ENCODE measurements around the gene EFHD2.
"Not testable (repeated sequence)": the region's sequence is repeated elsewhere in the genome, so short reads cannot be mapped to it uniquely, and the experiment has no call there.

Gene EFHD2

DNA sequence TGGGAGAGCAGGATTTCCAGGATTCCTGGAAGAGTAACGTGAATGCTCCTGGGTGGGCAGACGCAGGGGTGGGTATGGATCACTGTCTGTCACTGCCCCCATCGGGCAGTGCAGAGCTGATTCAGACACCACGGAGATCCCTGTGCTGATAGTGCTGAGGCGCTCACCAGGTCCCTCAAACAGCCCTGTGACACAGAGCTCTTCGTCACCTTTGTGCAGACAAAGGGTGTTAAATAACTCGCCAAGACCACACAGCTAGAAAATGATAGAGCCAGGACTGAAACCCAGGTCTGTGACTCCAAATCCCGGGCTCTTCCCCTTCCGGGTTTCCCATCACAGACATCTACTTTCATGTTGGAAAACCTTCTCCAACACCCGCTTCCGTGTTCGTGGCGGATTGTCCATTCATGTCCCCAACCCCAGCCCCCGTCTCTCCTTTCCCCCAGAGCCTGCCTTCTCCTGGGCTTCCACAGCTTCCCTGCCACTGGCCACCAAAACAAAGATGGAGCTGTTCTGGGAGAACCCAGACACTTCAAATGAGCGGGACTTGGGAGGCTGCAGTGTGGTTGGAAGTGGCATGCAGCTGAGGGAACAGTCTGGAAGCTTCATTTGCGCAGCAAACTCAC, 2.6 kb downstream of the EFHD2 start:
- no peak for DNase-seq (ENCODE audit: low spot score)

- DNase-seq (ENCODE audit: low spot score): no peak
Observed at GRCh38 chr1:15412843-15413242, 3.2 kb downstream of the EFHD2 start.

- DNase-seq (ENCODE audit: low spot score): no peak
Observed at GRCh38 chr1:15413563-15414444, 4.1 kb downstream of the EFHD2 start.

GRCh38 chr1:15414445-15414983, 4.8 kb downstream of the EFHD2 start:
- no peak for DNase-seq (ENCODE audit: low spot score)

GRCh38 chr1:15417059-15417934, 7.6 kb downstream of the EFHD2 start:
- DNase-seq (ENCODE audit: low spot score): no peak

DNA sequence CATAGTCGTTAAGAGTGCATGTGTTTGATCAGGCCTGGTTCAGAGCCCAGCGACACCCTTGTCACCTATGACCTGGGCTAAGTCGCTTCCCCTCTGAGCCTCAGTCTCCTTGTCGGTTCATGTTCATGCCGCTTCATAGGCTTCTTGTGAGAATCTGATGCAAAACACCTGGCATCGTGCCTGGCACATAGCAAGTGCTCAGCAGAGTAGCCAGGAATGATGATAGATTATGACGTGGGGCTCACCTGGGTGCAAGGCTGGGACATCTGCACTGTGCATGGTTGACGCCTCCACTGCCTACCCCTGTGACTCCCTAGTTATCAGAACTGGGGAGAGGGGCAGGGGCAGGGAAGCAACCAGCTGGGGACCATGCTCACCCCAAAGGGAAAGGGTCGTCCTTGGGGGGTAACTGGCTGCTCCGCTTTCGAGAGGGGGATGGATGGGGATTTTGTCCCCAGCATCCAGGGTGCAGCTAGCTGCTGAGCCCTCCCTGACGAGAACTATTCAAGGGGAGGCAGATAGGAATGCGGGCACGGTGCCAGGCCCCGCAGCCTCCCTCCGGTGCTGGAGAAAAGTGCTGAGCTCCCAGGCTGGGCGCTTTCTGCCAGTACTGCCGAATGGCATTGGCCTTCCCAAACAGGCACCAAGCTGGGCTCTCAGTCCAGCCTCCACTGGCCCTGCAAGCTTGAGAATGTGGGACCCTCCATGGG, 9.3 kb downstream of the EFHD2 start:
- no peak for DNase-seq (ENCODE audit: low spot score)

DNA sequence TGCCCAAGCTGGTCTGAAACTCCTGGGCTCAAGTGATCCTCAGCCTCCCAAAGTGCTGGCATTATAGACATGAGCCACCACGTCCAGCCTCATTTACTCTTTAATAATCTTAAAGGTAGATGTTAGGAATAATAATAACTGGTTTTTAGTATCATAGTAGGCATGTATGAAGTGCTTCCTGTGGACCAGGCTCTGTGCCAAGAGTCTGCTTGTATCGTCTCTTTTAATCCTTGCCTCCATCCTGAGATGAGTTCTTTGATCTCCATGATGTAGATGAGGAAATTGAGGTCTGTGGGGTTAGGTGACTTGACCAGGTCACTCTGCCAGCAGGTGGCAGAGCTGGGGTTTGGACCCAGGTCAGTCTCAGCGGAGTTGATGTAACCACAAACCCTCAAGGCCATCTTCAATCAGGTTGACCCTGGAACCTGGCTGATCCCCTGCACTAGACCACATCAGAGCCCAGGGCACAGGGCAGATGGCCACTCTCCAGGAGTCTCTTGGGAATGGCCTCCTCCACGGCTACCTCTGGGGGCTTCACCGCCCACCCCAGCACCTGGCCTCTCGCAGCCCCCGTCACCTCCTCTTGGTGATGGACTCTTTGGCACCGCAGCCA, 11.3 kb downstream of the EFHD2 start:
- DNase-seq (ENCODE audit: low spot score): no peak

GRCh38 chr1:15422871-15423270, 13.2 kb downstream of the EFHD2 start:
- DNase-seq (ENCODE audit: low spot score): no peak

- DNase-seq (ENCODE audit: low spot score): no peak
Observed at GRCh38 chr1:15423355-15424077, 13.8 kb downstream of the EFHD2 start.

GRCh38 chr1:15424146-15424667, 14.5 kb downstream of the EFHD2 start:
- peak; percentile 33 for DNase-seq (ENCODE audit: low spot score)

DNA sequence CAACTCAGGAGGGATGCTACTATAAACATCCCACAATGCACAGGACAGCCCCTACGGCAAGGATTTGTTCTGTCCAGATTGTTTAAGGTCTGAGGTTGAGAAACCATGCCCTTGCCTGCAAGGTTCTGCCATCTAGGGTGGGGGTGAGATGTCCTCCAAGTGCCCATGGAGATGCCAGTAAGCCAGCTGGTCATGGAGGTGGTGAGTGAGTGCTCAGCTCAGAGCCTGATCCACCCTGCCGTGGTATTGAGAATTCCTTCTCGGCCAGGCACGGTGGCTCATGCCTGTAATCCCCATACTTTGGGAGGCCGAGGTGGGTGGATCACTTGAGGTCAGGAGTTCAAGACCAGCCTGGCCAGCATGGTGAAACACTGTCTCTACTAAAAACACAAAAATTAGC, 15.3 kb downstream of the EFHD2 start:
- DNase-seq (ENCODE audit: low spot score): no peak

GRCh38 chr1:15425521-15425920, 15.8 kb downstream of the EFHD2 start:
- DNase-seq (ENCODE audit: low spot score): no peak

DNA sequence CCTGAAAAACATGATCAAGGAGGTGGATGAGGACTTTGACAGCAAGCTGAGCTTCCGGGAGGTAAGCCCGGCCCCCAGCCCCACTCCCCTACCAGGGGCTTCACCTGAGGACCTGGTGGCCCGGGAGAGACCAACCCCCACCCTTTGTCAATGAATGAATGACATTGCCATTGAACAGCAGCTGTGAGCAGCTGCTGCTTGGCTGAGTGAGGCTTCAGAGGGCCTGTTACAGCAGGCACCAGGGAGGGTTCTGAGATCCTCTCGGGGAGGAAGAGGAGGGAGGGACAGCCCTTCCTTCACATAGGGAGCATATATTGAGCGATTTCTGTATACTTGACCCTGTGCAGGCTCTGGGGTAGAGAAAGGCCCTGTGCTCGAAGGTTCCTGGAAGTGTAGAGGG, 16.3 kb downstream of the EFHD2 start:
- DNase-seq (ENCODE audit: low spot score): no peak

DNA sequence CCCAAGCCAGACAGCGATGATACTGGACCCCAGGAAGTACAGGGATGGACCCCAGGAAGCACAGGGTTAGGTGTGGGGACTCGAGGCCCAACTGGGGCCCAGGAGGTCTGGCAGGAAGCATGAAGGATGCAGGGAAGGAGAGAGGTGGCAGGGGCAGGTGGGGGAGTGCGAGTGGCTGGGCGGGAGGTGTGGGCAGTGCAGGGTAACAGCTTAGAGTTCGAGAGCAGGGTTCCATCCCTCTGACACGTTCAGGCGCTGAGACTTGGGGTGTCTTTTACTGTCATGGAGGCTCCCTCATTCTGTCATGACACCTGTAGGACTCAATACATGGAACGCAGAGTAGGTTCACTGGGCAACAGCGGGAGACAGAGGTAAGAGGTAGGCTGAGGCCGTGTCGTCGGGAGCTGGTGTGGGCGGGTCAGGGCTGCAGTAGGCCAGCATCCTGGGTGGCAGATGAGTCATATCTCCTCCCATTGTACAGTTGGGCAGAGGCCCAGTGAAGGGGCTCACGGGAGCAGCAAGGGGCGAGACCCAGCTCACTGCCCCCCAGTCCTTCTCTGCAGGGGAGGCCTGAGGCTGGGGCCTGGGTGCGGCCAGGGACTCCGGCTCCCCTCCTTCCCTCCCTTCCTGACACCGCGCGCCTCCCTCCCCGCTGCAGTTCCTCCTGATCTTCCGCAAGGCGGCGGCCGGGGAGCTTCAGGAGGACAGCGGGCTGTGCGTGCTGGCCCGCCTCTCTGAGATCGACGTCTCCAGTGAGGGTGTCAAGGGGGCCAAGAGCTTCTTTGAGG, 17.0 kb downstream of the EFHD2 start:
- DNase-seq (ENCODE audit: low spot score): no peak

DNA sequence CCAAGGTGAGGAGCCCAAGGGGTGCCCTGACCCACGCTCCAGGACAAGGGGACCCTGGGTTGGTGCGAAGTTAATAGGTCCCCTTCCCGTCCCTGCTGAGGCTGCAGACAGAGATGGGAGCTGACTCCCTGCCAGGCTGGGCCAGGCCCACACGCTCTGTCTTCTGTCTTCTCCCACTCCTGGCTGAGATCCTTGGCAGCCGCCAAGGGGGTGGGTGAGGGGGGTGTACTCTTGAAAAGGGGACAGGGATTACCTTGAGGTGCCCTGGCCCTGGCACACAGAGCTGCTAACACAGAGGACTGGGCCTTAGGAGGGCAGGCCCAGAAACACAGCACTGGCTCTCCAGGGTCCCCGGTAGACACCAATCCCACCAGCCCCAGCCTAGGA, 17.6 kb downstream of the EFHD2 start:
- no peak for DNase-seq (ENCODE audit: low spot score)

DNA sequence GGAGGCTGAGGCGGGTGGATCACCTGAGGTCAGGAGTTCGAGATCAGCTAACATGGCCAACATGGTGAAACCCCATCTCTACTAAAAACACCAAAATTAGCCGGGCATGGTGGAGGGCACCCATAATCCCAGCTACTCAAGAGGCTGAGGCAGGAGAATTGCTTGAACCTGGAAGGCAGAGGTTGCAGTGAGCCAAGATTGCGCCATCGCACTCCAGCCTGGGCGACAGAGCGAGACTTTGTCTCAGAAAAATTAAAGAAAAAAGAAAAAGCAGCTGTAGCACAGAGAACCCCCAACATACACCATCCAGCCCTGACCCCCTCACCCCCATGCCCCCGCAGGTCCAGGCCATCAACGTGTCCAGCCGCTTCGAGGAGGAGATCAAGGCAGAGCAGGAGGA, 18.6 kb downstream of the EFHD2 start:
- not testable (repeated sequence) for DNase-seq (ENCODE audit: low spot score)

DNA sequence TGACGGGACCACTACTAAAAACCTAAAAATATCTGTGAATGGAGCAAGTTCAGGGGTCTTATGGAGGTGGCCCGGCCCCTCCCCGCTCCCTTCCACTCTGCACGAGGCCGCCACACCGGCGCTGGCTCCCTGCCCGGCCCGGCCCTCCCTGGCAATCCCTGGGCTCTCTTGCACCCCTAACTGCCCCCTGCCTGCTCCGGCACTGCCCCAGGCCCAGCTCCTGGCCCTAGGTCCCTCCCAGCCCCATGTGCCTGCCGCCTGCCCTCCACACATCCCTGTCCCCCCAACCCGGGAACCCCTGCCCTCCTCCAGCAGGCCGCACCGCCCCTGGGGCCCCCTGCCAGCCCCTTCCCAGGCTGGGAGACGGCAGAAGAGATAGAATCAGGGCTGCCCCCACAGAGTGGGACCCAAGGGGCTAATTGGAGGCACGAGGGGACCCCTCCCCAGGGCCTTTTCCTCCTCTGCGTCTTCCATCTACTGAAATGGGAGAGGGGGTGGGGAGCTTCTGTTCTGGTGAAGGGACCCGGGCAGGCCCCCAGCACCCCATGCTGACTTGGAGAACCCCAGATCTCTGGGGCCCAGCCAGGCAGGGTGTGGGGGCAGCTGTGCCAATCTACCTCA, 19.2 kb downstream of the EFHD2 start:
- no peak for DNase-seq (ENCODE audit: low spot score)

DNA sequence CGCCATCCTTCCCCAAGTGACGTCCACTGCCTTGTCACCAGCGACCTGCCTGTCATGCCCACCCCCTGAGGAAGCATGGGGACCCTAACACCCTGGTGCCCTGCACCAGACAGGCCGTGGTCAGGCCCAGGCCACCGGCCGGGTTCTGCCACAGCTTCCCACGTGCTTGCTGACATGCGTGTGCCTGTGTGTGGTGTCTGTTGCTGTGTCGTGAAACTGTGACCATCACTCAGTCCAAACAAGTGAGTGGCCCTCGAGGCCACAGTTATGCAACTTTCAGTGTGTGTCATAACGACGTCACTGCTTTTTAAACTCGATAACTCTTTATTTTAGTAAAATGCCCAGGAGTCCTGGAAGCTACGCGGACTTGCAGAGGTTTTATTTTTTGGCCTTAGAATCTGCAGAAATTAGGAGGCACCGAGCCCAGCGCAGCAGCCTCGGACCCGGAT, 20.0 kb downstream of the EFHD2 start:
- DNase-seq (ENCODE audit: low spot score): no peak

Measured in LoVo (cell line).